ENCODE measurements around the gene ZDHHC13. TPM values are rescaled to one million over a fixed set of nuclear protein-coding genes. Genes with fewer than 3 reads are reported as not detected.

ZDHHC13 gene
- total RNA-seq, 2 donors from 2014 or later = 26.0 to 29.6 TPM

DNA sequence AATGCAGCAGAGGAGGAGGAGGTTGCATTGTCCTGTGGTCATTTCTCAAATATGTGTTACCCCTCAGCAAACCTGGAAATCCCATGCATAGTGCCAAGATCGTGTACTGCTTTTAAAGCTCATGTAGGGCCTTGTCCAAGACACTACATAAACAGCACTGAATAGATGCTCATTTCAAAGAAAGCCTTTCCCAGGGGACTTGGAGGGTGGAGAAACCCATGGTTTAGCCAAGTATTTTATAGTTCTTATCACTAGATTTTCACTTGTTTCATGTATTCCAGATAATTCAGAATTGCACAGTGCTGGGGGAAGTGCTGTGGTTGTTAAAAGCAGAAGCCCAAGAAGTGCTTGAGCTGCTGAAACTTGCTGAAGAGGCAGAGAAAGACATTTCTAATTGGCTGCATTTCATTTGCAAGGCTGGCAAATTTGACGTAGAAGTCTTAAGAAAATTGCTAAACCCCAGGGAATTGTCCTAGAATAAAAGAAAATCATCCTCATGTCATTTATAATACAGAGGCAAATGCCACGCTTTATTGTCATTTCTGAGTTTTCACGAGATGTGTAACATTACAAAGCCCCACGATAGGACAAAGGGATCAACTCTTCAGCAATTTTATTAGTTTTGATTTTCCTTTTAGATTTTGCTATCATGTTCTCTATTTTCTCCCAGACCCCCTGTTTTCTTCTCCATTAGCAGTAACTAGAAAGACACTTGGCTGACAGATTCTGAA is 64.7 kb downstream of the ZDHHC13 start:
- no peak overlapping the region for H3K27ac Mint-ChIP-seq
- H3K36me3 Mint-ChIP-seq (ENCODE audit: low read depth) = peaks cover 3% of the 10 kb centered on the region
- DNase-seq = no peak
- peaks cover 5% of the 10 kb centered on the region for H3K36me3 ChIP-seq (ENCODE audit: control insufficient read depth, insufficient read depth, low read length)
- no peak overlapping the region for H3K9ac ChIP-seq (ENCODE audit: extremely low read depth, low read length, poor library complexity, severe bottlenecking)
- H3K9me3 Mint-ChIP-seq = no peaks in the 10 kb centered on the region
- H3K4me3 Mint-ChIP-seq = no peak overlapping the region
- TF ChIP-seq, protein P1, sequence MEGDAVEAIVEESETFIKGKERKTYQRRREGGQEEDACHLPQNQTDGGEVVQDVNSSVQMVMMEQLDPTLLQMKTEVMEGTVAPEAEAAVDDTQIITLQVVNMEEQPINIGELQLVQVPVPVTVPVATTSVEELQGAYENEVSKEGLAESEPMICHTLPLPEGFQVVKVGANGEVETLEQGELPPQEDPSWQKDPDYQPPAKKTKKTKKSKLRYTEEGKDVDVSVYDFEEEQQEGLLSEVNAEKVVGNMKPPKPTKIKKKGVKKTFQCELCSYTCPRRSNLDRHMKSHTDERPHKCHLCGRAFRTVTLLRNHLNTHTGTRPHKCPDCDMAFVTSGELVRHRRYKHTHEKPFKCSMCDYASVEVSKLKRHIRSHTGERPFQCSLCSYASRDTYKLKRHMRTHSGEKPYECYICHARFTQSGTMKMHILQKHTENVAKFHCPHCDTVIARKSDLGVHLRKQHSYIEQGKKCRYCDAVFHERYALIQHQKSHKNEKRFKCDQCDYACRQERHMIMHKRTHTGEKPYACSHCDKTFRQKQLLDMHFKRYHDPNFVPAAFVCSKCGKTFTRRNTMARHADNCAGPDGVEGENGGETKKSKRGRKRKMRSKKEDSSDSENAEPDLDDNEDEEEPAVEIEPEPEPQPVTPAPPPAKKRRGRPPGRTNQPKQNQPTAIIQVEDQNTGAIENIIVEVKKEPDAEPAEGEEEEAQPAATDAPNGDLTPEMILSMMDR (conservative IDR thresholded peaks at IDR 0.05) = no peak
- H3K27me3 Mint-ChIP-seq (ENCODE audit: insufficient read depth) = peaks cover 11% of the 10 kb centered on the region
- no peaks in the 10 kb centered on the region for H3K9me3 ChIP-seq (ENCODE audit: control insufficient read depth, low read length)
- H3K4me3 ChIP-seq (ENCODE audit: low read length) = no peak overlapping the region
- peaks cover 12% of the 10 kb centered on the region for H3K27me3 ChIP-seq (ENCODE audit: control insufficient read depth, insufficient read depth, low read length, poor library complexity, severe bottlenecking)
- WGBS, 2 experiments (ENCODE audit: insufficient coverage in 1 of 2, insufficient read length in 1 of 2) = 90 to 95% methylated on average over 4 to 5 of the region's 5 CpGs
- H3K4me1 ChIP-seq (ENCODE audit: control insufficient read depth, insufficient read depth, low read length) = peaks cover under 1% of the 10 kb centered on the region
- H3K4me1 Mint-ChIP-seq = peaks cover 9% of the 10 kb centered on the region
- H3K27ac ChIP-seq (ENCODE audit: low read depth, low read length) = no peak overlapping the region

DNA sequence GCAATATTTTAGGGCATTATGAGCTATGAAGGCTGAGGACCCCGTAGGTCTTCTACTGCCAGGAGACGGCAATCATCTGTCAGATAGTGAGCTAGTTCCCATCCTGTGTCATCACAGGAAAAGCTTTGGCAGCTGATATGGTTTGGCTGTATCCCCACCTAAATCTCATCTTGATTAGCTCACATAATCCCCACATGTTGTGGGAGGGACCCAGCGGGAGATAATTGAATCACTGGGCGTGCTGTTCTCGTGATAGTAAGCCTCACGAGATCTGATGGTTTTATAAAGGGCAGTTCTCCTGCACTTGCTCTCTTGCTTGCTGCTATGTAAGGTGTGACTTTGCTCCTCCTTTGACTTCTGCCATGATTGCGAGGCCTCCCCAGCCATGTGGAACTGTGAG is 66.7 kb downstream of the ZDHHC13 start:
- Histone ChIP-seq H3K4me3 (ENCODE audit: low read length) (no peak overlapping the region), H3K27me3 (ENCODE audit: control insufficient read depth, insufficient read depth, low read length, poor library complexity, severe bottlenecking) (peaks cover 12% of the 10 kb centered on the region), H3K4me1 (ENCODE audit: control insufficient read depth, insufficient read depth, low read length) (peaks cover 4% of the 10 kb centered on the region), H3K27ac (ENCODE audit: low read depth, low read length) (no peak overlapping the region), H3K9ac (ENCODE audit: extremely low read depth, low read length, poor library complexity, severe bottlenecking) (no peak overlapping the region), H3K36me3 (ENCODE audit: control insufficient read depth, insufficient read depth, low read length) (no peaks in the 10 kb centered on the region), H3K9me3 (ENCODE audit: control insufficient read depth, low read length) (no peaks in the 10 kb centered on the region)
- DNase-seq = peak; percentile 52
- Mint-ChIP-seq H3K27me3 (ENCODE audit: insufficient read depth) (peaks cover 11% of the 10 kb centered on the region), H3K27ac (no peak overlapping the region), H3K36me3 (ENCODE audit: low read depth) (no peaks in the 10 kb centered on the region), H3K4me1 (peaks cover 15% of the 10 kb centered on the region), H3K4me3 (no peak overlapping the region), H3K9me3 (no peaks in the 10 kb centered on the region)
- 71 to 96% methylated on average over 7 of the region's 7 CpGs for WGBS, 2 experiments (ENCODE audit: insufficient coverage in 1 of 2, insufficient read length in 1 of 2)
- TF ChIP-seq, protein P1 (conservative IDR thresholded peaks at IDR 0.05) = no peak

DNA sequence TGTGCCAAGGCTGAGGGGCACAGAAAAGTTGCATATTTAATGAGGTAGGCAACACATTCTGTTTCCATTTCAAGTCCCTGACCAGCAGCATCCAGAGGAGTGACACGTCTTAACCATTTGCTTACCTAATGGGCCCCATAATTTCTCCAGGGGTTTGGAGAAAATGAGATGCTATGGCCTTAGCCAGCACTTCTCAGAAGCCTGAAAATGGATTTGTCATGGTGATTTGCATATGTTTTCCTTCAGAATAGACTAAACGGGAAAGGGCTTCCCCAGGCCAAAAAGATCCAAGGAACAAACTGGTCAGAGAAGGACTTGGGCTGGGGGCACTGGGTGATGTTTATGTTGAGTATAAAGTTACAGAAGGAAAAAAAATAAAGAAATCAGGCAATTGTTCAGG is 68.1 kb downstream of the ZDHHC13 start:
- H3K4me1 Mint-ChIP-seq = peaks cover 15% of the 10 kb centered on the region
- WGBS, 2 experiments (ENCODE audit: insufficient coverage in 1 of 2, insufficient read length in 1 of 2) = 85 to 92% methylated on average over 2 of the region's 2 CpGs
- H3K9me3 Mint-ChIP-seq = no peaks in the 10 kb centered on the region
- Histone ChIP-seq H3K27ac (ENCODE audit: low read depth, low read length) (no peak overlapping the region), H3K9ac (ENCODE audit: extremely low read depth, low read length, poor library complexity, severe bottlenecking) (no peak overlapping the region), H3K4me3 (ENCODE audit: low read length) (no peak overlapping the region), H3K4me1 (ENCODE audit: control insufficient read depth, insufficient read depth, low read length) (peaks cover 4% of the 10 kb centered on the region), H3K27me3 (ENCODE audit: control insufficient read depth, insufficient read depth, low read length, poor library complexity, severe bottlenecking) (peaks cover 12% of the 10 kb centered on the region), H3K36me3 (ENCODE audit: control insufficient read depth, insufficient read depth, low read length) (no peaks in the 10 kb centered on the region), H3K9me3 (ENCODE audit: control insufficient read depth, low read length) (no peaks in the 10 kb centered on the region)
- TF ChIP-seq, protein P1 (conservative IDR thresholded peaks at IDR 0.05) = no peak
- H3K27me3 Mint-ChIP-seq (ENCODE audit: insufficient read depth) = peaks cover 11% of the 10 kb centered on the region
- no peak overlapping the region for H3K4me3 Mint-ChIP-seq
- no peak overlapping the region for H3K27ac Mint-ChIP-seq
- no peak for DNase-seq
- H3K36me3 Mint-ChIP-seq (ENCODE audit: low read depth) = no peaks in the 10 kb centered on the region
